Endometrial microvascular endothelial cells (primary cell): ENCODE results near the gene OAS3. TPM values are rescaled to one million over a fixed set of nuclear protein-coding genes. Genes with fewer than 3 reads are reported as not detected.

Experiments used
- in situ Hi-C: cut with HindIII; loops from 2 replicates; pipeline ENCODE4 v1.10.0; 2017; ENCODE audit warnings: low sequenced_read_pairs, low pct_unique_long_range_greater_than_20kb; ENCODE audit errors: inconsistent ontology term
- total RNA-seq: library from RNA; depleted of rRNA; stranded (reverse); fragments of >200 nt; gene quantifications from one replicate; pipeline ENCODE4 v1.2.3, GENCODE V29; 2015; ENCODE audit errors: inconsistent ontology term

Gene OAS3
- total RNA-seq, 1 donor from 2014 or later: 70.8 TPM

DNA sequence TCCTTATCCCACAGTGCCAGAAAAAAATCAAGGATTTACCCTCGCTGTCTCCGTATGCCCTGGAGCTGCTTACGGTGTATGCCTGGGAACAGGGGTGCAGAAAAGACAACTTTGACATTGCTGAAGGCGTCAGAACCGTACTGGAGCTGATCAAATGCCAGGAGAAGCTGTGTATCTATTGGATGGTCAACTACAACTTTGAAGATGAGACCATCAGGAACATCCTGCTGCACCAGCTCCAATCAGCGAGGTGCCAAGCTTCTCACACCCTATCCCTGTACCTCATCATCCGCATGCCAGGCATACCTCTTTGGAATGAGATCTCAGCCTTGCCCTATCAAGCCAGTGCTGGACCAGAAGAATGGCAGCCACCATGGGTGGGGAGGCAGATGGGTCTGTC is 59.2 kb downstream of the OAS3 start:
- in situ Hi-C loops: no loop called here

DNA sequence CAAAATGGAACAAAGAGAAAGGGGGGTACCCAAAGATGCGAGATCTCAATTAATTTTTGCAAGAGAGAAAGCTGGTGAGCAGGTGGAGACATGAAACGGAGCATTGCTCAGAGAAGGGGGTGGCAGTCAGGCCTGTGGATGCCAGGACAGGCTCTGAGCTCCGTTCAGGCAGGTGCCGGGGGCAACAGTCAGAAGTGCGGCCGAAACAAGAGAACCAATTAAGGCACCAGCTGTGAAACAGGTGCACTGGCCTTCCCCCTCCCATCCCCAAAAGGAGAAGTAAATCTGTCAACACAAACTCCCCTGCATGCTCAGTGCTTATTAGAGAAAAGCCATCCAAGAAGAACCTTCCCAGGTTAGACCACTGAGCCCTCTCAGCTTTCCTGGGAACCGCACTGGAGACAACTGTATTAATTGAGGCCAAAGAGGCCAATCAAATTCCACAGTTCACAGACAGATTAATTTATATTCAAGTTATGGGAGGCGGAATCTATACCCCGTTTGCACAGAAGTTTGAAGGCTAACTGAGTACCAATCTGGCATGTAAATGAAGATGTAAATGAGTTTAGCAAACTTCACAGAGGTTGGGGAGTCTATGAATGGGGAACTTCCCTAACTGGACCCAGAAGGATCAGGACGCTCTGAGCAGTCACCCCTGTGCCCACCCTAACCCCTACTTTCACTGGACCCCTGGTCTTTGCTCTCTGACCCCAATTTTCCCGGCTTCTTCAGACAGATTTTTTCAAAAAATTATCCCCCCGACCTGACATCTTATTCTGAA is 60.9 kb downstream of the OAS3 start:
- in situ Hi-C loops: no loop called here

DNA sequence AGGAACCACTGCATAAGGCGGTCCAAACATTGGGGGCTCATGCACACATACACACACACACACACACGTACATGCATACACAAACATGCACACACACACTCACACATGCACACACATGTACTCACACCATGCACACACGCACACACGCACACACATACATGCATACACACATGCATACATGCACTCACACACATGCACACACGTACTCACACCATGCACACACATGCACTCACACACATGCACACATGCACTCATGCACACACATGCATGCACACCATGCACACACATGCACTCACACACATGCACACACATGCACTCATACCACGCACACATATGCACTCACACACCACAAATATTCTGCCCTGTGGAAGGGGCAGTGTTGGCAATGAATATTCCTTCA is 62.2 kb downstream of the OAS3 start:
- in situ Hi-C loops: no loop called here

- in situ Hi-C loops: no loop called here
These were observed 63.9 kb downstream of the OAS3 start for GRCh38 chr12:113002155-113002554.

GRCh38 chr12:113002676-113003075 is 64.4 kb downstream of the OAS3 start:
- in situ Hi-C loops: no loop called here

- in situ Hi-C loops: no loop called here
These were observed 65.4 kb downstream of the OAS3 start for GRCh38 chr12:113003636-113004035.

GRCh38 chr12:113005762-113006161 is 67.5 kb downstream of the OAS3 start:
- in situ Hi-C loops: no loop called here

DNA sequence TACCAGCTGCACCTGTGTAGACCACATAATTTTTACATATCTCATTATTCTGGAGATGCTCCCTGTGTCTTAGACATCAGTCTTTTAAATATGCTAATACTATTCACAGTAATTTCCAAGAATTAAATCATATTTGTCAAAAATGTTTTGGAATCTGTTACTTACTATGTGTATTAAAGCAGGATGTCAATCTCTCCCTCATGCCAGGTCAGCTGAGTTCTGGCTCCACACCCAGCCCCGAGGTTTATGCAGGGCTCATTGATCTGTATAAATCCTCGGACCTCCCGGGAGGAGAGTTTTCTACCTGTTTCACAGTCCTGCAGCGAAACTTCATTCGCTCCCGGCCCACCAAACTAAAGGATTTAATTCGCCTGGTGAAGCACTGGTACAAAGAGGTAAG is 67.9 kb downstream of the OAS3 start:
- in situ Hi-C loops: no loop called here

GRCh38 chr12:113006641-113007040 is 68.4 kb downstream of the OAS3 start:
- in situ Hi-C loops: no loop called here

DNA sequence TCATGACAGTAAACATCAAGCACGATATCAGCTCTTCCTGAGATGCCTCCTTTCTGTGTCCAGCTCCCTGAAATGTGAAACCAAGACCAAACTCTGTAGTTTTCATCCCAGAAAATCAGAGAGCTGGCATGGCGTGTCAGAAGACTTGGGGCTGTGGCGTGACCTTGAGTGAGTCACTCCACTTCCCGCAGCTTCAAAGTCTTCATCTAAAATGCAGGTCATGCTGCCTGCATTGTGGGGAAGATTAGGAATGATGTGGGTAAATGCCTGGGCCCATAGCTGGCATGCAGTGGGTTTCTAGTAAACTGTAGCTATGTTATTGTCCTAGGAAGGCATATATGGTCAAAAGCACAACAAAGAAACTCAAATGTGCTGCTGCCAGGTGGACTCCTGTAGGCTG is 68.9 kb downstream of the OAS3 start:
- in situ Hi-C loops: no loop called here

- in situ Hi-C loops: no loop called here
These were observed 72.4 kb downstream of the OAS3 start for GRCh38 chr12:113010701-113011100.

DNA sequence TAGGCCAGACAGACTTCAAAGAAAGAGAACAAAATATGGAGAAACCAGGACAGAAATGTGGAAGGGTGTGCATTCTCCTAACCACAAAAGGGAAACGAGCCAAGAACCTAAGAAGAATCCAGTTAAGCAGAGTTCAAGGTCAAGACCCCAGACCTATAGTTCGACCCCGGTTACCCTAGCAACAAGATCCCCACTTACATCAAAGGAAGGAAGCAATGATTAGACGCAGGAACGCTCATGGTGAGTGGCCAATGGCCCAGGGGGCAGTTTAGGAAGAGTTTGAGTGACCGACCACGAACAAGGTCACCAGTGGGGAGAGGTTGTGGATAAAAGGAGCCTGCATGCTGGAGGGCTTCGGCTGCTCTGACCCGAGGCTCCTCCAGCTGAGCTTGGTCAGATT is 76.3 kb downstream of the OAS3 start:
- in situ Hi-C loops: no loop called here

- in situ Hi-C loops: no loop called here
These were observed 78.5 kb downstream of the OAS3 start for GRCh38 chr12:113016796-113017195.

DNA sequence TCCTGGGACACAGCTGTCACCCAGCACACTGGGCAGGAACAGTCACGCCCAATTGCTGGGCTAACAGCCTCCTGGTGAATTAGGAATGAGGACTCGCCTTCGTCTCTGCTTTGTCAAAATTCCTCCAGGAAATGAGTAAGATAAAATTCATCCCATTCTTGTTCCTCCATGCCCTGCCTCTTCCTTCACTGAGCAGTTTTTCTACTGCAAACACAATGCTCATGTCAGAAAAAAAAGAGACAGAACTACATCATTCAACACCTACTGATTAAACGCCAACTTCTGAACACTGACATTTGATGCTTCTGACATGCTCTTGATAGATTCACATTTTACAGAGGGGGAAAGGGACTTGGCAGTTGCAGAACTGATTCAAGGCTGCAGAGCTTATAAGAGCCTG is 80.8 kb downstream of the OAS3 start:
- in situ Hi-C loops: no loop called here

DNA sequence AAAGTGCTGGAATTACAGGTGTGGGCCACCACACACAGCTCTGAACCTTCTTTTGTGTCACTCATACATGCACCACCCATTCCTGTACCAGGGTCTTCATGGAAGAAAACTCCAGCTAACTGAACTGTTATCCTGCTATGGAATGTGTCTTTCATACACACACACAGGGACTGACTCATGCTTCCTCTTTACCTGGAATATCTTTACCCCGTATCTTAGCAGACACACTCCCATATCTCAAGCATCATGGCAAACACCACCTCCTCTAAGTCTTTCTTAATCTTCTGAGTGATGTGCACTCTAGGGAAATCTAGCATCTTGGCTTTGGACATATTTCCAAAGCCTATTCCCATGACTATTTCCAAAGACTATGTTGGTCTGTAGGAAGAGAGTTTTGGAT is 83.2 kb downstream of the OAS3 start:
- in situ Hi-C loops: no loop called here

Other genes starting within 250 kb of the OAS3 start
- not detected for gene RPH3A, start 146.7 kb upstream of the OAS3 start, total RNA-seq
- gene OAS1, start 31.5 kb upstream of the OAS3 start, total RNA-seq: 14.0 TPM
- gene OAS2, start 40.0 kb downstream of the OAS3 start, total RNA-seq: 50.3 TPM
- not detected for gene DTX1, start 118.3 kb downstream of the OAS3 start, total RNA-seq
- gene RASAL1, start 197.3 kb downstream of the OAS3 start, total RNA-seq: not detected
- not detected for gene CFAP73, start 211.2 kb downstream of the OAS3 start, total RNA-seq
- 91.8 TPM for gene DDX54, start 247.0 kb downstream of the OAS3 start, total RNA-seq
- gene RITA1, start 247.2 kb downstream of the OAS3 start, total RNA-seq: 36.9 TPM